ENCODE measurements around the gene PFDN1.

PFDN1 gene

DNA sequence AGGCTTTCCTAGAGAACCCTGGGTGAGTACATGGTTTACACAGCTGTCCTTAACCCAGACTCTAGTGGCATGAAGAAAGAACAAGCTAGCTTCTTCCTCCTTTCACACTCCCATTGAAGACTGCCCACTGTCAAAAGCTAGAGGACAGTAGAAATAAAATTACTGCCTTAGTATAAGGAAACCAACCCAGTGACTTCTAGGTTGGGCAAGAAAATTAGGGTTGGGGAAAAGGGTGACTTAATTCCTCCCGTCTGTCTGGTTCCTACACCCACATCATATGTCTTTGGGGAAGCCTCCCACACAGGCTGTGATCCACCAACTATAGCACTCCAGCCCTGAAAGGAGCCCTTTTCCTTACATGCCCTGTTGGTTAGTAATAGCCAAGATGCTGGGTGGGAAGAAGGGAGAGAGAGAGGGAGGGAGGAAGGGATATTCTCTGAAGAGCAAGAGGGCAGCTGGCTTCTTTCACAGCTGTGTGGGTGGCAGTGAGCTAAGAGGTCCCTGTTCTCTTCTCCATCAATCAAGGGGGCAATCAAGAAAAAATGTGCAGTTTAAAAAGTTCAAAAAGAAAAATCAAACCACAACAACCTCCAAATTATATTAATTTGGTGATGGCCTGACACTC is 21.8 kb upstream of the PFDN1 start:
- no peak for DNase-seq (ENCODE audit: low read depth)
- no peak for TF ChIP-seq CTCF (IDR thresholded peaks at IDR 0.05; ENCODE audit: low read depth, low read length, missing control alignments)
- in situ Hi-C loops (cut with HindIII; ENCODE audit: low sequenced_read_pairs) = no loop called here
- no peak overlapping the region for H3K4me3 ChIP-seq (ENCODE audit: low read depth, low read length)

- in situ Hi-C loops (cut with HindIII; ENCODE audit: low sequenced_read_pairs) = no loop called here
- no peak for DNase-seq (ENCODE audit: low read depth)
- no peak overlapping the region for H3K4me3 ChIP-seq (ENCODE audit: low read depth, low read length)
- TF ChIP-seq CTCF (IDR thresholded peaks at IDR 0.05; ENCODE audit: low read depth, low read length, missing control alignments) = no peak
Measured at GRCh38 chr5:140324041-140324600, 21.2 kb upstream of the PFDN1 start.

- H3K4me3 ChIP-seq (ENCODE audit: low read depth, low read length) = no peak overlapping the region
- DNase-seq (ENCODE audit: low read depth) = peak; percentile 85
- in situ Hi-C loops (cut with HindIII; ENCODE audit: low sequenced_read_pairs) = no loop called here
- no peak for TF ChIP-seq CTCF (IDR thresholded peaks at IDR 0.05; ENCODE audit: low read depth, low read length, missing control alignments)
Measured at GRCh38 chr5:140322751-140323731, 20.1 kb upstream of the PFDN1 start.

GRCh38 chr5:140321796-140322195 is 18.9 kb upstream of the PFDN1 start:
- no peak for TF ChIP-seq CTCF (IDR thresholded peaks at IDR 0.05; ENCODE audit: low read depth, low read length, missing control alignments)
- no peak overlapping the region for H3K4me3 ChIP-seq (ENCODE audit: low read depth, low read length)
- in situ Hi-C loops (cut with HindIII; ENCODE audit: low sequenced_read_pairs) = no loop called here
- no peak for DNase-seq (ENCODE audit: low read depth)

- TF ChIP-seq CTCF (IDR thresholded peaks at IDR 0.05; ENCODE audit: low read depth, low read length, missing control alignments) = no peak
- in situ Hi-C loops (cut with HindIII; ENCODE audit: low sequenced_read_pairs) = no loop called here
- DNase-seq (ENCODE audit: low read depth) = no peak
- H3K4me3 ChIP-seq (ENCODE audit: low read depth, low read length) = no peak overlapping the region
Measured at GRCh38 chr5:140319833-140320232, 16.9 kb upstream of the PFDN1 start.

GRCh38 chr5:140318792-140319191 is 15.9 kb upstream of the PFDN1 start:
- TF ChIP-seq CTCF (IDR thresholded peaks at IDR 0.05; ENCODE audit: low read depth, low read length, missing control alignments) = no peak
- no peak overlapping the region for H3K4me3 ChIP-seq (ENCODE audit: low read depth, low read length)
- in situ Hi-C loops (cut with HindIII; ENCODE audit: low sequenced_read_pairs) = no loop called here
- DNase-seq (ENCODE audit: low read depth) = no peak

Measured in astrocyte of the cerebellum (primary cell).